Keratinocyte (primary cell): ENCODE data around the gene RALGPS1. TPM values are rescaled to one million over a fixed set of nuclear protein-coding genes. Genes with fewer than 3 reads are reported as not detected.

Source experiments
- DNase-seq: peaks from one replicate; pipeline ENCODE4 v3.0.0-alpha.2; 2011; ENCODE audit warnings: low read depth, missing footprints, low spot score
- FAIRE-seq: peaks from 2 replicates; lab custom pipeline; 2011; peaks lifted over from hg19 to GRCh38; lab: Jason Lieb, UNC
- H2AFZ ChIP-seq: 2 replicates; pipeline ENCODE4 v1.6.0; 2012; ENCODE audit warnings: low read length, control low read depth, inconsistent platforms; ENCODE audit not compliant: control insufficient read depth
- H3K27ac ChIP-seq: 2 replicates; pipeline ENCODE4 v1.5.1; 2011; ENCODE audit warnings: low read length; ENCODE audit not compliant: control insufficient read depth, insufficient read depth
- H3K27me3 ChIP-seq: 3 replicates; pipeline ENCODE4 v1.6.0; 2011; ENCODE audit warnings: low read length; ENCODE audit not compliant: control insufficient read depth, insufficient read depth; ENCODE audit errors: extremely low read depth
- H3K36me3 ChIP-seq, 2 experiments: 2 replicates in 1 of 2; 3 replicates in 1 of 2; pipeline ENCODE4 v1.5.1; 2011; ENCODE audit warnings: low read length in 2 of 2, mild to moderate bottlenecking in 1 of 2; ENCODE audit not compliant: control insufficient read depth in 2 of 2, insufficient read depth in 2 of 2; ENCODE audit errors: extremely low read depth in 1 of 2
- H3K4me1 ChIP-seq: 3 replicates; pipeline ENCODE4 v1.5.1; 2011; ENCODE audit warnings: low read length; ENCODE audit not compliant: control insufficient read depth, insufficient read depth; ENCODE audit errors: extremely low read depth
- H3K4me2 ChIP-seq: 3 replicates; pipeline ENCODE4 v1.6.0; 2011; ENCODE audit warnings: low read depth, low read length; ENCODE audit not compliant: control insufficient read depth, insufficient read depth; ENCODE audit errors: extremely low read depth
- H3K4me3 ChIP-seq, 3 experiments: fragments of 200-600 bp in 1 of 3; sonication (generic) in 1 of 3; 2 replicates in 2 of 3; 3 replicates in 1 of 3; pipeline ENCODE4 v1.5.1; 2011 to 2016; ENCODE audit warnings: low read length in 3 of 3, mild to moderate bottlenecking in 3 of 3, control low read depth in 2 of 3, inconsistent platforms in 1 of 3, low read depth in 1 of 3, mixed read lengths in 1 of 3, mixed run types in 1 of 3, moderate library complexity in 1 of 3; ENCODE audit not compliant: control insufficient read depth in 2 of 3, insufficient read depth in 2 of 3; ENCODE audit errors: extremely low read depth in 1 of 3
- H3K79me2 ChIP-seq: 2 replicates; pipeline ENCODE4 v1.6.0; 2012; ENCODE audit warnings: low read length; ENCODE audit not compliant: control insufficient read depth, insufficient read depth
- H3K9ac ChIP-seq: 3 replicates; pipeline ENCODE4 v1.6.0; 2011; ENCODE audit warnings: low read length; ENCODE audit not compliant: control insufficient read depth, insufficient read depth; ENCODE audit errors: extremely low read depth
- H3K9me1 ChIP-seq: 3 replicates; pipeline ENCODE4 v1.6.0; 2011; ENCODE audit warnings: low read length; ENCODE audit not compliant: control insufficient read depth, insufficient read depth; ENCODE audit errors: extremely low read depth
- H3K9me3 ChIP-seq: 2 replicates; pipeline ENCODE4 v1.5.1; 2012; ENCODE audit warnings: low read depth, low read length; ENCODE audit not compliant: control insufficient read depth
- H4K20me1 ChIP-seq: 3 replicates; pipeline ENCODE4 v1.6.0; 2011; ENCODE audit warnings: low read length; ENCODE audit not compliant: control insufficient read depth, insufficient read depth; ENCODE audit errors: extremely low read depth
- EZH2 ChIP-seq: IDR thresholded peaks from one replicate; pipeline ENCODE4 v1.6.1; 2012; ENCODE audit warnings: inconsistent platforms, mild to moderate bottlenecking, low read length, moderate library complexity
- dilution Hi-C: fragments of 300-500 bp; cut with MboI; formaldehyde crosslinking; loops from one replicate; pipeline ENCODE4 v1.7.0; 2020; ENCODE audit warnings: low sequenced_read_pairs; ENCODE audit not compliant: extremely low pct_ligation_motif_present
- polyA plus RNA-seq, 5 experiments: library from polyadenylated mRNA; depleted of rRNA in 3 of 5; stranded (reverse) in 3 of 5; stranded (forward) in 1 of 5; unstranded in 1 of 5; fragments of >200 nt; gene quantifications; 1 replicate in 1 of 5; 2 replicates in 3 of 5; 3 replicates in 1 of 5; pipeline versions ENCODE4 v1.2.1 to v1.2.3, GENCODE V29; 2011 to 2012; ENCODE audit warnings: missing spikeins in 2 of 5, low read depth in 1 of 5, low replicate concordance in 1 of 5
- TF ChIP-seq, protein P1 (sequence below), 3 experiments: IDR thresholded peaks in 1 of 3; conservative IDR thresholded peaks in 1 of 3; optimal IDR thresholded peaks in 1 of 3; 2 replicates in 2 of 3; 3 replicates in 1 of 3; pipeline versions ENCODE3 to v1.5.1; 2011; ENCODE audit warnings: low read length in 3 of 3, mild to moderate bottlenecking in 3 of 3, moderate library complexity in 2 of 3, control low read depth in 1 of 3, inconsistent platforms in 1 of 3; ENCODE audit not compliant: insufficient read depth in 2 of 3; ENCODE audit errors: extremely low read depth in 1 of 3

Gene RALGPS1
- polyA plus RNA-seq, 1 donor (not counting 4 experiments of a cell fraction or from before 2014, with no cell fraction given): 0.56 TPM

DNA sequence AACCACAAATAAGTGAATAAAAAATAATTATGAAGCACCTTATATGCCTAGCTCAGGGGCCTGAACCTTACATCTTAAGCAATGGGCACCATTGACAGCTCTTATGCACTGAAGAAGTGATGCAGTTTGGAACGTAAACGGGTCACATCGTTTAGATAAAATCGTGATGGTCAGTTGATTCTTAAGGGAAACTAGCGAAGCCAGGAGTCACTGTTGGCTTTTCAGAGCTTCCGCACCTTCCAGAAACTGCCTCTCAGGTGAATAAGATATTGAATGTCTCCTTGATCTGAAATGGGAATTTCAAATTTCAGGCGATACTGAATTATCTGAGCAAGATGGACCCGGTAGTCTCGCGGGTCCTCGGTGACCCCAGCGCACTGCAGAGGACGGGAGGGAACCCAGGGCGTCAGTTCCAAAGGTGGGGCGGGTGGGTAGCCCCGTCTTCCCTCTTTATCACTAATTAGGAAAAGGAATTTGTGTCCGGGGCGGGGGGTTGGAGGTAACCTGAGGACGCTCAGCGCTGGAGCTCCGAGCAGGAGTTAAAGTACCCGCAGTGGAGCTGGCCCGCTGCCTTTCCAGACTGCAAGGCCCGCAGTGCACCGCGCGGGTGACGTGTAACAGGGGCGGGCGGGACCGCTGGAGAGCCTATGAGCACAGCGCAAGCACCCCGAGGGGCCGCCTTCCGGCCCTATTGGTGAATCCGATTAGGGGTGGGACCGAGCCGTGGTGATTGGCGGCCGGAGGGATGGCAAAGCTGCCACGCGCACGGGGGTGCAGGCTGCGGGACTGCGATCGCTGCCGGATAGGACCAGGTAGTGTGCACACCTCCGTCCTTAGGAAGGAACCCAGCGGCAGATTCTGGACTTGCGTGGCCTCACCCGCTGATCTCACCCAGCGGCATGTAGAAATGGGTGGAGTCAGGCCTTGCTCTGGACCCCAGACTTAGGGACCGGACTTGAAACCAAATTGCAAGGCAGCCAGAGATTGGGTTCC is 330.3 kb downstream of the RALGPS1 start:
- FAIRE-seq (peak; percentile 32), DNase-seq (peak; percentile 36)
- no peaks in the 10 kb centered on the region for H3K9me3 ChIP-seq
- no peak for TF ChIP-seq EZH2
- TF ChIP-seq, protein P1, sequence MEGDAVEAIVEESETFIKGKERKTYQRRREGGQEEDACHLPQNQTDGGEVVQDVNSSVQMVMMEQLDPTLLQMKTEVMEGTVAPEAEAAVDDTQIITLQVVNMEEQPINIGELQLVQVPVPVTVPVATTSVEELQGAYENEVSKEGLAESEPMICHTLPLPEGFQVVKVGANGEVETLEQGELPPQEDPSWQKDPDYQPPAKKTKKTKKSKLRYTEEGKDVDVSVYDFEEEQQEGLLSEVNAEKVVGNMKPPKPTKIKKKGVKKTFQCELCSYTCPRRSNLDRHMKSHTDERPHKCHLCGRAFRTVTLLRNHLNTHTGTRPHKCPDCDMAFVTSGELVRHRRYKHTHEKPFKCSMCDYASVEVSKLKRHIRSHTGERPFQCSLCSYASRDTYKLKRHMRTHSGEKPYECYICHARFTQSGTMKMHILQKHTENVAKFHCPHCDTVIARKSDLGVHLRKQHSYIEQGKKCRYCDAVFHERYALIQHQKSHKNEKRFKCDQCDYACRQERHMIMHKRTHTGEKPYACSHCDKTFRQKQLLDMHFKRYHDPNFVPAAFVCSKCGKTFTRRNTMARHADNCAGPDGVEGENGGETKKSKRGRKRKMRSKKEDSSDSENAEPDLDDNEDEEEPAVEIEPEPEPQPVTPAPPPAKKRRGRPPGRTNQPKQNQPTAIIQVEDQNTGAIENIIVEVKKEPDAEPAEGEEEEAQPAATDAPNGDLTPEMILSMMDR (optimal IDR thresholded peaks at IDR 0.05 in 1 of 3, IDR thresholded peaks at IDR 0.05 in 1 of 3, conservative IDR thresholded peaks at IDR 0.05 in 1 of 3; ENCODE audit: extremely low read depth in 1 of 3, insufficient read depth in 2 of 3, low read length in 3 of 3): no peak
- H3K9ac ChIP-seq: peak overlapping the region; percentile 68
- H3K4me2 ChIP-seq: peak overlapping the region; percentile 86
- H3K4me1 ChIP-seq: peaks cover 2% of the 10 kb centered on the region
- H2AFZ ChIP-seq: peak overlapping the region; percentile 88
- peak overlapping the region; percentile 37 for H3K27ac ChIP-seq
- H3K79me2 ChIP-seq: no peaks in the 10 kb centered on the region
- no peaks in the 10 kb centered on the region for H4K20me1 ChIP-seq
- H3K9me1 ChIP-seq: no peaks in the 10 kb centered on the region
- peak overlapping the region; percentile 43 to 79 (median 55) for H3K4me3 ChIP-seq
- dilution Hi-C loops: no loop called here
- no peaks in the 10 kb centered on the region for H3K36me3 ChIP-seq
- no peaks in the 10 kb centered on the region for H3K27me3 ChIP-seq

DNA sequence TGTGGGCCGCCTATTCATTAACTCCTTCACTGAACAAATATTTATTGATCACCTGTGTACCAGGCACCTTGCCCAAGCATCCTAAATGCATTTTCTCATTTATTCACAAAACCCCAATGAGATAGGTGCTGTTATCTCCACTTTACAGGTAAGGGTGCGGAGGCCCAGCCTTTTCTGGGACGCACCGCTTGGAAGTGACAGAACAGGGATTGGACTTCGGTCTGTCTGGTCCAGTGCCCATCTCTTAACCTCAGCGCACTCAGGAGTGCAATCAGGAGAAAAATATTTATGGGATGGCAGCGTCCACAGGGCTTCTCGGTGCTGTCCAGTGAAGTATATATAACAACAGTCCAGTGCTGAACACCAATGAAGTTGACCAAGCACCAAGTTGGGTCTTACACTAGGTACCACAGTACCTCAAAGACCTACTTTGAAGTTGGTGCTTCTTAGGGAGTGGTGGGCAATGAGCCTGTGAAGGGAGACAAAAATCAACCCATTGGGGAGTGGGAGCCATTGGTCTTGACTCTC is 331.1 kb downstream of the RALGPS1 start:
- DNase-seq (no peak), FAIRE-seq (no peak)
- H4K20me1 ChIP-seq: no peaks in the 10 kb centered on the region
- H2AFZ ChIP-seq: peak overlapping the region; percentile 88
- dilution Hi-C loops: no loop called here
- no peaks in the 10 kb centered on the region for H3K9me1 ChIP-seq
- H3K27ac ChIP-seq: no peak overlapping the region
- peak overlapping the region; percentile 43 to 79 (median 55) for H3K4me3 ChIP-seq
- no peaks in the 10 kb centered on the region for H3K27me3 ChIP-seq
- peak overlapping the region; percentile 86 for H3K4me2 ChIP-seq
- H3K36me3 ChIP-seq: no peaks in the 10 kb centered on the region
- peaks cover 2% of the 10 kb centered on the region for H3K4me1 ChIP-seq
- H3K79me2 ChIP-seq: no peaks in the 10 kb centered on the region
- TF ChIP-seq, protein P1 (optimal IDR thresholded peaks at IDR 0.05 in 1 of 3, IDR thresholded peaks at IDR 0.05 in 1 of 3, conservative IDR thresholded peaks at IDR 0.05 in 1 of 3; ENCODE audit: extremely low read depth in 1 of 3, insufficient read depth in 2 of 3, low read length in 3 of 3): no peak
- TF ChIP-seq EZH2: no peak
- H3K9ac ChIP-seq: peak overlapping the region; percentile 51
- H3K9me3 ChIP-seq: no peaks in the 10 kb centered on the region
